MCF 10A (cell line): ENCODE results near the gene STX5. TPM values are rescaled to one million over a fixed set of nuclear protein-coding genes. Genes with fewer than 3 reads are reported as not detected.

Experiments used
- BruUV-seq: library from RNA; stranded (reverse); fragments of 400-500 nt; replicated peaks from 2 replicates; lab custom pipeline; 2021; lab: Mats Ljungman, UMichigan
- CTCF ChIA-PET: fragments of 300-600 bp; sonication (Branson Sonifier 250); formaldehyde crosslinking; extraction: SDS; loops from one replicate; lab custom pipeline; 2021; ENCODE audit warnings: antibody characterized with exemption, inconsistent platforms; lab: Yijun Ruan, JAX
- POLR2A ChIA-PET: fragments of 300-600, 350-650 bp; sonication (Branson Sonifier 250); formaldehyde crosslinking; extraction: SDS; loops from one replicate; lab custom pipeline; 2020; ENCODE audit warnings: antibody characterized with exemption, inconsistent platforms; lab: Yijun Ruan, JAX
- DNase-seq: peaks from one replicate; pipeline ENCODE4 v3.0.0-alpha.2; 2018; ENCODE audit not compliant: unreplicated experiment
- H3K27ac Mint-ChIP-seq: one replicate; pipeline ENCODE4 v1.8.0; 2022; ENCODE audit warnings: mild to moderate bottlenecking, low read depth, mixed read lengths; ENCODE audit not compliant: unreplicated experiment
- H3K27me3 Mint-ChIP-seq: one replicate; pipeline ENCODE4 v1.8.0; 2022; ENCODE audit warnings: mixed read lengths; ENCODE audit not compliant: insufficient read depth, unreplicated experiment
- H3K36me3 Mint-ChIP-seq: one replicate; pipeline ENCODE4 v1.8.0; 2022; ENCODE audit warnings: mild to moderate bottlenecking, moderate library complexity, mixed read lengths; ENCODE audit not compliant: insufficient read depth, unreplicated experiment
- H3K4me1 Mint-ChIP-seq: one replicate; pipeline ENCODE4 v1.8.0; 2022; ENCODE audit warnings: mixed read lengths; ENCODE audit not compliant: insufficient read depth, unreplicated experiment
- H3K4me3 Mint-ChIP-seq: one replicate; pipeline ENCODE4 v1.8.0; 2022; ENCODE audit warnings: mild to moderate bottlenecking, moderate library complexity, mixed read lengths; ENCODE audit not compliant: unreplicated experiment
- H3K9me3 Mint-ChIP-seq: one replicate; pipeline ENCODE4 v1.8.0; 2022; ENCODE audit warnings: mixed read lengths; ENCODE audit not compliant: unreplicated experiment
- intact Hi-C: fragments of 100-400 bp; cut with micrococcal nuclease; formaldehyde crosslinking; loops from 2 replicates; pipeline ENCODE4 v1.14.1; 2022
- total RNA-seq: library from RNA; stranded (reverse); gene quantifications from 2 replicates; pipeline ENCODE4 v1.2.3, GENCODE V29; 2022
- TF ChIP-seq, protein P1 (sequence below): fragments of 200-600 bp; IDR thresholded peaks from one replicate; pipeline ENCODE4 v1.8.0; 2022; ENCODE audit warnings: antibody characterized with exemption, mild to moderate bottlenecking; ENCODE audit not compliant: unreplicated experiment

Gene STX5
- total RNA-seq, 1 experiment from 2014 or later = 72.0 TPM

DNA sequence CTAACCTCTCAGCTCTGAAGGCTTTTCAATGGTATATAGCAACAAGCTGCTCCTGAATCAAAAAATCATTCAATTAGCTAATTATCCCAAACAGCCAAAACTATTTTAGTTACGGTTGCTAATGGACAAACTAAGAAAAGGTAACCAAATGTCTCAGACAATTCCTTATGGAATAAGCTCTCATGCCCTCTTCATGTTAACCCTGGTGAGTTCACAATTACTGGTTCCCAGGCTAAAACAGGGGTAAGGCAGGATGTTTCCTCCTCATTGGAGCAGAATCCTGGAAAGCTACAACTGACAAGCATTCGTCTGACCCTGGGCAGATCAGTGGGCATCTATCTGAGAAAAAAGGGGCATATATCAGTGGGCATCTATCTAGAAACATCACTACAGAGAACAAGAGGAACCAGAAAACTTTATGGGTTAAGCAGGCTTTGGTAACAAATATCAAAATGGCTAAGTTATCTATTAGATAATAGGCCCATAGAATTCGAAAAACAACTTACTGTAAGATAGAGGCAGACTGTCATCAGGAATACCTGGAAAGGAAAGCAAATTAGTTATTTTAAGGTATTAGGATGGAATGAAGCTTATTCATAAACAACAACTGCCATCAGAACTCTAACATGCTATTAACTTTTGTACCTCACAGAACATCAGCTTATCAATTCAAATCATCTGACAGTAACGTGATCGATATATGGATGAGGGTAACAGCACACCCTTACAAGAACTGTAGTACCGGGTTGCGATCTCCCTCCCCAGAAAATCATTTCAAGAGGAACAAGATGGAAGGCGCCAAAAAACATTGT, 22.4 kb upstream of the STX5 start:
- Mint-ChIP-seq H3K4me1 (peaks cover 30% of the 10 kb centered on the region), H3K9me3 (no peaks in the 10 kb centered on the region), H3K27me3 (no peaks in the 10 kb centered on the region), H3K4me3 (peak overlapping the region; percentile 94), H3K27ac (peak overlapping the region; percentile 64), H3K36me3 (peaks cover 60% of the 10 kb centered on the region)
- POLR2A ChIA-PET = interaction anchor here (0.6 to 9.9 kb wide), 26 partner anchors 10 to 1326 kb away, joined by 3 to 344 read pairs (median 12); partner anchors contain the start of genes B3GAT3, C11orf98, CSKMT and HNRNPUL2
- CTCF ChIA-PET = interaction anchor here (0.8 to 4.2 kb wide), 6 partner anchors 8 to 67 kb away, joined by 4 to 31 read pairs (median 6); partner anchors contain the start of gene SLC3A2
- no peak for DNase-seq
- TF ChIP-seq, protein P1, sequence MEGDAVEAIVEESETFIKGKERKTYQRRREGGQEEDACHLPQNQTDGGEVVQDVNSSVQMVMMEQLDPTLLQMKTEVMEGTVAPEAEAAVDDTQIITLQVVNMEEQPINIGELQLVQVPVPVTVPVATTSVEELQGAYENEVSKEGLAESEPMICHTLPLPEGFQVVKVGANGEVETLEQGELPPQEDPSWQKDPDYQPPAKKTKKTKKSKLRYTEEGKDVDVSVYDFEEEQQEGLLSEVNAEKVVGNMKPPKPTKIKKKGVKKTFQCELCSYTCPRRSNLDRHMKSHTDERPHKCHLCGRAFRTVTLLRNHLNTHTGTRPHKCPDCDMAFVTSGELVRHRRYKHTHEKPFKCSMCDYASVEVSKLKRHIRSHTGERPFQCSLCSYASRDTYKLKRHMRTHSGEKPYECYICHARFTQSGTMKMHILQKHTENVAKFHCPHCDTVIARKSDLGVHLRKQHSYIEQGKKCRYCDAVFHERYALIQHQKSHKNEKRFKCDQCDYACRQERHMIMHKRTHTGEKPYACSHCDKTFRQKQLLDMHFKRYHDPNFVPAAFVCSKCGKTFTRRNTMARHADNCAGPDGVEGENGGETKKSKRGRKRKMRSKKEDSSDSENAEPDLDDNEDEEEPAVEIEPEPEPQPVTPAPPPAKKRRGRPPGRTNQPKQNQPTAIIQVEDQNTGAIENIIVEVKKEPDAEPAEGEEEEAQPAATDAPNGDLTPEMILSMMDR = no peak
- intact Hi-C loops = no loop called here
- BruUV-seq = no TSS peak

DNA sequence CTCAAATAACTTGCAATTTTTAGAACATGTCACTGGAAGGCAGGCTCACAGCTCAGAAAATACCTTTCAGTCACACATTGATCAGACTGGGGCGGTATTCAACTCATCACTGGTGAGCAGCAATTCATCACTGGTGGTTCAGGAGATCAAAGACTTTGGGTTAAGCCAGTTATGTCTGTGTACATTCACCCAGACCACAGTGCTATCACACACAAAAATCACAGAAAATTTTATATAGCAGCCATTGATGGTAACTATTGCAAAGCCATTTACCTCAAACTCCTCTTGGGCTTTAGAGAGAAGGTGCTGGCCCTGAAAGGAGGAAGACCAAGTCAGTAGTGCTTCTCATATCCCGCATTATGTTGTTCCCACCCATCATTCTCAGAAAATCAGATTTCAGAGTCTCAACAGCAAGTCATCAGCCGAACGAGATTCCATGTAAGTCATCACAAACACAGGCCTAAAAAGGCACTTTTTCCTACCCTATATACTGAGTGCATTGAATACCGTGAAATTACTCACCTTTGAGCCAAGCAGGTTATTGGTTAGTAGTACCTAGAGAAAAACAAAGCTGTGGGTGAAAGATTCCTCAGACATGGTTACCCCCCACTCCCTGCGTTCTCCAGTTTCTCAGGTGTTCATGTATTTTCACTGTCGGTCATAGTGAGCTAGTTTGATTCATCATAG, 21.6 kb upstream of the STX5 start:
- ChIA-PET POLR2A (interaction anchor here (0.6 to 9.9 kb wide), 19 partner anchors 9 to 1327 kb away, joined by 3 to 344 read pairs (median 22); partner anchors contain the start of genes B3GAT3, C11orf98, CSKMT and HNRNPUL2), CTCF (interaction anchor here (0.8 to 4.2 kb wide), 5 partner anchors 10 to 67 kb away, joined by 4 to 31 read pairs (median 5); partner anchors contain the start of gene SLC3A2)
- intact Hi-C loops = no loop called here
- BruUV-seq = no TSS peak
- Mint-ChIP-seq H3K4me1 (peaks cover 28% of the 10 kb centered on the region), H3K9me3 (no peaks in the 10 kb centered on the region), H3K27ac (peak overlapping the region; percentile 64), H3K27me3 (no peaks in the 10 kb centered on the region), H3K4me3 (peak overlapping the region; percentile 94), H3K36me3 (peaks cover 60% of the 10 kb centered on the region)
- no peak for DNase-seq
- TF ChIP-seq, protein P1 = no peak

DNA sequence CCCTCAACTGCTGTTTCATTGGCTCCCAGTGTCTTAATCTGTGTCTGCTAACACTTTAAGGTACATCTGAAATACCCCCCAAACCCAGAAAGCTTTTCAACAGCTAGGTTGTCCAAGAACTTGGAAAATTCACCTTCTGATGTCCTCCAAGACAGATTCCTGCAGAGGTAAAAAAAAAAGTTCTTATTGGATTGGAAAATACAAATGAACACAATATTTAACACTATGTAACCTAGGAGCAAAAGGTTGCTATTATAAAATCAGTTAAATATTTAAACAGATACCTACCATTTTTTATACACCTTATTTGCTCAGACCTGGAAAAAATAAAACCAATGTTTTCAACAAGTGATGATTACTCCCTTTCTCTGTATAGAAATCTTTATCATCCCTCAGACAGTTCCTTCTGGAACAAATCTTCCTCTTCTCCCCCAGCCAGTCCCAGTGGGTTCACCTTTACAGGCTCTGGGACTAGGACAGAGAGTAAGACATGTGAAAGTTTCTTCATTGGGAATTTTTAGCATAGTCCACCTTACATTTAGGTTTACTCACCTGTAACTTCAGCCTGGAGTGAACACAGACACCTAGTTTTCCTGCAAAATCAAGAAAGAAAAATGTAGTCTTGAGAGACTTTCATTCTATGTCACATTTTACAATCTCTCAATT, 20.8 kb upstream of the STX5 start:
- TF ChIP-seq, protein P1 = no peak
- BruUV-seq = no TSS peak
- H3K27ac Mint-ChIP-seq = no peak overlapping the region
- no peaks in the 10 kb centered on the region for H3K9me3 Mint-ChIP-seq
- ChIA-PET CTCF (interaction anchor here (1.0 to 4.2 kb wide), 5 partner anchors 10 to 173 kb away, joined by 3 to 31 read pairs (median 6); partner anchors contain the start of gene SLC3A2), POLR2A (interaction anchor here (0.8 to 9.9 kb wide), 16 partner anchors 8 to 279 kb away, joined by 3 to 344 read pairs (median 16); partner anchors contain the start of genes C11orf98, CSKMT, EEF1G and HNRNPUL2)
- no peaks in the 10 kb centered on the region for H3K27me3 Mint-ChIP-seq
- H3K4me3 Mint-ChIP-seq = peak overlapping the region; percentile 94
- intact Hi-C loops = no loop called here
- H3K4me1 Mint-ChIP-seq = peaks cover 20% of the 10 kb centered on the region
- H3K36me3 Mint-ChIP-seq = peaks cover 60% of the 10 kb centered on the region
- no peak for DNase-seq
